ENCODE measurements around the gene NEGR1.
"Not testable (repeated sequence)": the region's sequence is repeated elsewhere in the genome, so short reads cannot be mapped to it uniquely, and the experiment has no call there.

Gene NEGR1

GRCh38 chr1:71940261-71940660 is 342.1 kb downstream of the NEGR1 start:
- no peak for DNase-seq (ENCODE audit: low read depth)

- no peak for DNase-seq (ENCODE audit: low read depth)
Measured at GRCh38 chr1:71930511-71930910, 351.8 kb downstream of the NEGR1 start.

DNA sequence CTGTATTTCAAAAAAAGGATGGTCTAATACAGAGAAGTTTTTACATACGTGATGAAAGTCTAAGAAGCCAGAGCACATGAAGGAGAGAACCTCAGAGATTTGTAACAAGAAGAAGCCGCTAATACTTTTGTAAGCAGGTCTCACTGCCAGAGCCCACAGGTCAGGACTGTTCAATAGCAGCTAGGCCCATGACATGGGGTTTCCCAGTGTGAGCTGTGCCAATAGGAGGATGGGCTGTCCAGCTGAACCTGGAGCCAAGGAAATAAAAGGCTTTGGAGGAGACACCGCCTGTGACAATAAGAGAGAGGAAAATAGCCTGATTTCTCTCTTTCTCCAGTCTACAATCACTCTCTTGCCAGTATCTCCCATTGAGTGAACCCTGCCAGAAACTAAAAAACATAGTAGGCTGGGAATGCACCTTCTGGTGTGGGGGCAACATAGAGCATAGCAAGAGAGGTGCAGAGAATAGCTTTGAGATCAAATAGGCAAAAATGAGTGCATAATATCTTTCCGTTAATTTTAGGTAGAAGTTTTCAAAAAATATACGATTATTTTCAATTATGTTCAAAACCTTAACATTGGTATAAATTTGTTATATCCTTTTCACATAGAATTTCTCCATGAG is 360.3 kb downstream of the NEGR1 start:
- no peak for DNase-seq (ENCODE audit: low read depth)

GRCh38 chr1:71921204-71921603 is 361.1 kb downstream of the NEGR1 start:
- DNase-seq (ENCODE audit: low read depth) = no peak

GRCh38 chr1:71920556-71920955 is 361.8 kb downstream of the NEGR1 start:
- no peak for DNase-seq (ENCODE audit: low read depth)

DNA sequence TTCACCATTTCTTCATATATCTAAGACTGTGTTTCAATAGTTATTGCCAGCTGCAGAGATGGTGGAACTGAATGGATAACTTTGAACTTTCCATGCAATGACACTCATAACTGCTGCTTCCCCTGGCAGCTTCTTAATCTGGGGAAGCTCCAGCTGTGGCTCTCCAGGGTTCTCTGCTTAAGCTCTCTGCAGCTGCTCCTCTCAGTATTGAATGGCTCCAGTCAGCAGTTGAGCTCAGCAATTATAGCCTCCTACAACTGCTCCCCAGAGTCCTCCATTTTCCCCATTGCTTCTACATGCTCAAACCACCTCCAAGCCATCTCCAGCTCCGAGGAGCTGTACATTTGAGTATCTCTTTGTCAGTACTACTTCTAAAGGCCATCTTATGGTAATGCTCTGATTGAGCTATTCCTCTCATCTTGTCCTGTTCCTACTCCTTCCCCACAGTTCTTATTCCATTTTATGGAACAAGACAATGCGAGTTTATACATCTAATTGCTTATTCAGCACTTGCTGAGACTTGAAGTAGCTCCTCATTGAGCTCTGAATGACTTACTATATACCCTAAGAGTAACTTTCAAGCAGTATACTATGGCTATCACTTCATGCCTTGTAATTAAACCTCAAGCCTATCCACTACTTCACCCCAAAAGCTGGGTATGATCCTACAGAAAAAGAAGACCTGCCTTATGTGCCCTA is 362.4 kb downstream of the NEGR1 start:
- no peak for DNase-seq (ENCODE audit: low read depth)

- no peak for DNase-seq (ENCODE audit: low read depth)
Measured at GRCh38 chr1:71918630-71919029, 363.7 kb downstream of the NEGR1 start.

DNA sequence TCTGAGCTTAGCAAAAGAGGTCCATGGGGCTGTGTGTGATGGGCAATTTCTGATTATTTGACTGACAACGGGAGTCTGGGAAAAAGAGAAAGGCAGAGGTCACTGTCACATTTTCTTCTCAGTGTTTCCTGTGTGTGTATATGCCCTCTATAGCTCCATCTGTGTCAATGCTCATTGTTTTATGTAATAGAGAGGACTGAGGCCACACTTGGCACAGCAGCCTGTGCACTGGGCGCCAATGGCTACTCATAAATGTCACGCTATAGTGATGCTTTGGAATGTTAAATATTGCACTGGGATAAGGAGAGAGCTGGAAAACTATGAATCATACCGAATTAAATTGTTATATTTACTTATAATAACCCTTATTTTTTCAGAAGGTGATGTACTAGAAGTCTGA is 365.4 kb downstream of the NEGR1 start:
- no peak for DNase-seq (ENCODE audit: low read depth)

DNA sequence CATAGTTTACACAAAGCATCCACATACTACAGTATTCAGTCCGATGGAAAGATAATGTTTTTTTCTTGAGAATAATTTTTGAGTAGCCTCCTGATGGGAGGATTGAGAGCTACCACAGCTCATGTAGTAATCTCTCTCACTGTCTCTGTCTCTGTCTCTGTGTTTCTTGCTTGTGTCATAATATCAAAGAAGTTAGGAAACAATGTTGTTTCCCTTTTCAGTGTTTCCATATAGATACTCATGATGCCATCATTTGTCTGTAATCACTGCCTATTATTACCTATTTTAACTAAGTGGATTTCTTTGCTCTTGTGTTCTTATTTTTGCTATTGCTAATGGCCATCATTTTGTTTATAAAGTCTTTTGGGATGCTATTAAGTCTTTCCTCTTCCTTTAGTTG is 367.7 kb downstream of the NEGR1 start:
- DNase-seq (ENCODE audit: low read depth) = no peak

DNA sequence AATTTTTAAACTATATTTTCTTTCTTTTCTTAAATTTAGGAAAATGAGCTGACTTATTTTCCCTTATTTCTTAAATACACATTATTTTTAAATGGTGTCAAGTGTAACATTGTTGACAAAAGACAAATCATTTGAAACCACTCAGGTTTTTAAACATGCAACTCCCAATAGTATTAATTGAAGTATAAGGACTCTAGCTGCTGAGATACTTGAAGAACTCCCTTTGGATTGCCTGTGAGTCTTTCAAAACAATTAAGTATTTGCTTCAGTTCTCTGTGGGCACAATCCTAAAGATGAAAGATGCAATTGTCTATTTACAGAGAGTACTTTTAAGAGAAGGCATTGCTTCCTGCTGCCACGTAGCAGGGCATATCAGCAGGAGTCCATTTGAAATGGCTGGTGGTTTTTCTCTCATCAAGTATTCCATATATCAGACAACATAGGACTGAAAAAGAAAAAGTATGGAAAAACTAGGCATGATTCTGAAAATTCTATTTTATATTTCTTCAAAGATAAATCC is 373.4 kb downstream of the NEGR1 start:
- DNase-seq (ENCODE audit: low read depth) = no peak

DNA sequence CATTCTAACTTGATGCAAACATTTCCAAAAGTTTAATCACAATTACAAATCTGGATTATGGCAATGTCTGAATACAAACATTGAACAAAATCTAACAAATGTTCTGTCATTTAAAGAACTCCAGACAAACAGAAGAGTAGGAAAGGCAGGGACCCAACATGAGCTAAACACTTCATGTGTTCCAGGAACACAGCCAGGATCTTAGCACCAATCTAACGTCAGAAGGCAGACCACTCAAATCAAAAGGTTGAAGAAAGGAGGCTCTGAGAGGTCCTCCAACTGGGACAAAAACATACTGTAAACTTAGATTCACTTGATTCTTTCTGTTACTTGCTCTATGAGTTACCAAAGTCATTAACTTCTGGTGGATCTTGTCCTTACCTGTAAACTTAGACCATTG is 374.0 kb downstream of the NEGR1 start:
- DNase-seq (ENCODE audit: low read depth) = no peak

DNA sequence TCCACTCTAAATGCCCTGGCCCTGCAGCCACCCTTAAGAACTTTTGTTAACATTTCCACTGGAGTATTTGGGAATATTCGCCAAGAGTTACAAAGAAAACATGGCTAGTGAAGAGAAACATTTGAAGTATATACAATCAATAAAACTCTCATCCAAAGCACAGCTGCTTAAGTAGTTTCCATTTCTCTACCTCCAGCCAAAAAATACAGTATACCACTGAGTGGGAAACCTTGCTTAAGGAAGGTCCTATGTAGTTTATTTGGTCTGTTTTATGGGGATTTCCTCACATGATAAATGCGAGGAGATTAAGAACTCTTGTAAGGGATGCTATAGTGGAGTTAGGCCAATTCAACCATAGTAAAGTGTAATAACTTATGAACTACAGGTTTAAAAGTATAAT is 382.5 kb downstream of the NEGR1 start:
- DNase-seq (ENCODE audit: low read depth) = no peak

- not testable (repeated sequence) for DNase-seq (ENCODE audit: low read depth)
Measured at GRCh38 chr1:71888166-71888565, 394.2 kb downstream of the NEGR1 start.

DNA sequence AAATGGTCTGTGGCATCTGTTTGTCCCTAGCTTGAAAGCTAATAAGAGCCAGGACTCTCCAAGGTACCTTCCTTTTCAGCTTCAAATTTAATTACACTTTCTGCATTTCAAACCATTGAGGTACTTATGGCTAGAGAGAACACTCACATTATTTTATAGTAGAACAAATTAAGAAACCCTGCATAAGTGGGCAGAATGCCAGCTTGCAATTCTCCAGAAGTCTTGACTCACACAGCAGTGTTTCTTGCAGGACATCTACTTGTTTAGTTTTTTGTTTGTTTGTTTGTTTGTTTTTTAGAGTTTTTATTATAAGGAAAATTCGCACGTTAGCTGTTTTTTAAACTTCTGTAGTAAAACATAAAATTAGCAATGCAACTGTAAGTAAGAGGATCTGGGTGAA is 397.2 kb downstream of the NEGR1 start:
- DNase-seq (ENCODE audit: low read depth) = no peak

GRCh38 chr1:71882637-71883036 is 399.7 kb downstream of the NEGR1 start:
- DNase-seq (ENCODE audit: low read depth) = no peak

DNA sequence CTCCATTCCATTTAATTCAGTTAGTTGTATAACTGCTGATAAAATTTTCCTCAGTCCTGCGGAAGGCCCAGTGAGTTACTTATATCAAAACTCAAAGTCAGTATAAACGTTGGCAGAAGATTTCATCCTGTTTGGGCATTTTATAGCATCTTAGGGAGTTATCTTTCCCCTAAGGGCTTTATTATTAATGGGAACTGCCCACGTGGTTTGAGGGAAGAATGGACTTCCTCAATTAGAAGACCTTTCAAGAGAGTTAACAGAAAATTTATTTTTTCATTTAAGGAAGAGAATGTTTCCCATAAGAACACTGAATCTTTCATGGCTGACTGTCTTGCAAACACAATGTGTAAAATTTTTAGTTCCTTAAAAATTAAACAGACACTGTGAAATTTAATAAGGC is 400.1 kb downstream of the NEGR1 start:
- no peak for DNase-seq (ENCODE audit: low read depth)

GRCh38 chr1:71881611-71882010 is 400.7 kb downstream of the NEGR1 start:
- DNase-seq (ENCODE audit: low read depth) = no peak

DNA sequence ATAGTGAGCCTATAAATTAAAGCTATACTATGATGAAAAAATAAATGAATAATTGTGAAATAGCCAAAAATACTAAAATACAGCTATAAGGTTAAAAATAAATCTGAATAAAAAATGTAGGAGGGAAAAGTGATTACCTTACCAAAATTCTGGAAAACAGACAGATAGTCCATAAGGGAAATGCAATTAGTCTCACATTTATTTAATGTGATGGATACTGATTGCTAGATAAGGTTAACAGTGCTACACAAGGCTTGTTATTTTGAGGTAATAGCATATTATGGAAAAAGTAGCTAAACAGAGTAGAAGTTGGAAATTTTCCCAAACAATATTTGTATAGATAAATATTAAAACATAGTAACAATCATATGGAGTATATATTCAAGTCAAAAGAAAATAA is 413.0 kb downstream of the NEGR1 start:
- no peak for DNase-seq (ENCODE audit: low read depth)

- no peak for DNase-seq (ENCODE audit: low read depth)
Measured at GRCh38 chr1:71862756-71863155, 419.6 kb downstream of the NEGR1 start.

DNA sequence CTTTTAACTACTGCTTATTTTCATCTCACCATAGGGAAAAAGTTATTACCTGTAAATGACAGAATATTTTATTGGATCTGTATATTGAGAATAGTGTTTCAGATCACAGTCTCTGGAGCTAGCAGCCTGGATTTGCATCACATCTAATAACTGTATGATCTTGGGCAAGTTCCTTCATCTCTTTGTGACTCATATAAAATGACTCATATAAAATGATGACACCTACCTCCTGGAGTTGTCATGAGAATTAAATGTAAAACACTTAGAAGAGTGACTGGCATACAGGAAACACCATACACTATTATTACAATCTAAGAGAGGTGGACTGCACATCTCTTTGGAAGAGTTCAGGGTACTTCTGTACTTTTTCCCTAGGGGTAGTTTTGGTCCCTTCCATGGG is 421.3 kb downstream of the NEGR1 start:
- no peak for DNase-seq (ENCODE audit: low read depth)

GRCh38 chr1:71859806-71860205 is 422.5 kb downstream of the NEGR1 start:
- DNase-seq (ENCODE audit: low read depth) = no peak

GRCh38 chr1:71857862-71858261 is 424.5 kb downstream of the NEGR1 start:
- DNase-seq (ENCODE audit: low read depth) = no peak

GRCh38 chr1:71853360-71853759 is 429.0 kb downstream of the NEGR1 start:
- no peak for DNase-seq (ENCODE audit: low read depth)

GRCh38 chr1:71850936-71851335 is 431.4 kb downstream of the NEGR1 start:
- DNase-seq (ENCODE audit: low read depth) = no peak

Data from activated T-helper 1 cell treated with Interleukin-2 at 50 U/mL for 16 hours (primary cell).